HG03175 (cell line): ENCODE data around the gene MACROH2A1.

Experiments used
- ATAC-seq: cut with Tn5 transposase; IDR thresholded peaks from one replicate; pipeline ENCODE4 v1.9.1; 2021; ENCODE audit warnings: mild to moderate bottlenecking, moderate library complexity; ENCODE audit not compliant: unreplicated experiment

Gene MACROH2A1

GRCh38 chr5:135398160-135398854 is 724 bp downstream of the MACROH2A1 start:
- peak; percentile 33 for ATAC-seq

- ATAC-seq = no peak
Measured at GRCh38 chr5:135397084-135397483, 1.9 kb downstream of the MACROH2A1 start.

GRCh38 chr5:135396459-135397055 is 2.5 kb downstream of the MACROH2A1 start:
- ATAC-seq = no peak

DNA sequence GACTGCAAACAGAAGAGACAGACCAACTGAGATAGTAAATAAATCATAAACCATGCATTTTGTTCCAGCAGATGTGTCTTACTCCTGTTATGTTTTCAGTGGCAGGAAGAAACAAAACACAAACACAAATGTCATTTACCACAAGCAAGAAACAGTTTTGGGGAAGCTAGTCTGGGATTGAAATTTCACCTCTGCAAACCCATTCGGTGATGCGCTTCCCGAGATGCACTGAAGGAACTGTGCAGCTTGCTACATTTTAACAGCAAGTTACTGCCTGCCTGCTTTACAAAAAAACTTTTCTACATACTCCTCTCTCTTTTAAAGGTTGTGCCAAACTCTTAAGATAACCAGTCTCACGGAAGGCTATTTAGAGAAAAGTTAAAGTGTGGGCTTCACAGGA is 3.2 kb downstream of the MACROH2A1 start:
- ATAC-seq = no peak

DNA sequence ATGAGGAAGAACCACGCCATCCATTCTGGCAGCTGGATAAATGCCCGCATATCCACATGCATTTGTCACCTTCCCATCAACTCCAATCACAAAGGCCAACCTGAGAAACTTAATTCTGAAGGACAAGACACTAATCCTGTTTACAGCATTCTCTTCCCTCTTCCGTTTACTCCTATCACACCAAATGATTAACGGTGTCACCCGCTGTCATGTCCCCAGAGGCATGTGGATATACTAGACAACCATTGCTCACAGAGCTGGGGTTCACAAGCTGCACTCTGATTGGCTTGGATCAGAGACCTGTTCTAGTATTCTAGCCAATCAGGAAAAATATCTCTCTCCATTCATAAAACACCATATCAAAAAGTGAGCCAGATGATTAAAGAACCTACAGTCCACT is 3.6 kb downstream of the MACROH2A1 start:
- ATAC-seq = no peak

DNA sequence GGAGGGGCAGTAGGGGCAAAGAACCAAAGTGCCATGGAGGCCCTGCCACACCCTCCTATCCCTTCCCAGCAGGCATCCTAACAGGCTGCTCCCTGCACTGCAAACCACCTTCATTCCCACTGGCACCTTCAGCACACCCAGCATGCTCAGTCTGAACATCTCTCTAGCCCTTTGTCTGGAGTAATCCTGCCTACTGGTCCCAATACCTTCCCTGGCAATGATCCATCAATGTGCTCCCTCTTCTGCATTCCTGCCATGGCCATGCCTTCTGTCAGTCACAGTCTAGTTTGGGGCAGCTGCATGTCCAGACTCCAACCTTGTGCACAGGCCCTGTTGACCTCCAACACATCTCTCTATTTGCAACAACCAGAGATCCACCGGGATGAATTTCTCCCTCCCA is 4.9 kb downstream of the MACROH2A1 start:
- ATAC-seq = no peak

- ATAC-seq = no peak
Measured at GRCh38 chr5:135393691-135394090, 5.3 kb downstream of the MACROH2A1 start.

GRCh38 chr5:135393229-135393628 is 5.8 kb downstream of the MACROH2A1 start:
- ATAC-seq = no peak

GRCh38 chr5:135392256-135392655 is 6.8 kb downstream of the MACROH2A1 start:
- no peak for ATAC-seq

DNA sequence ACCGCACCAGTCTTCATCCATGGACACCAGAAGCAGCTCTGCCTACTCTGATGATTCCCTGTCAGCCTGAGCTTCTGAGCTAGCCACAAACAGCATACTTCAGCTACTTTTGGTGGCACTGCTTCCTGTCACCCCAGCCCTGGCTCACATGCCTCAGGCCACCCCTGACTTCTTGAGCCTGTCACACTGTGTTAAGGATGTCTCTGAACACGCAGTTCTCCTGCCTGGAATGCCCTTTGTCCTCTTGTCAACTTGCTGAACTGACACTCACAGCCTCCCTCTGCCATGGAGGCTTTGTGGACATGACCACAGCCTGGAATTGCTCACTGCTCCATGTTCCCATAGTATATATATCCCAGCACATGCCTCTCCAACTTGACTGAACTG is 7.2 kb downstream of the MACROH2A1 start:
- no peak for ATAC-seq

GRCh38 chr5:135391116-135391868 is 7.7 kb downstream of the MACROH2A1 start:
- no peak for ATAC-seq

DNA sequence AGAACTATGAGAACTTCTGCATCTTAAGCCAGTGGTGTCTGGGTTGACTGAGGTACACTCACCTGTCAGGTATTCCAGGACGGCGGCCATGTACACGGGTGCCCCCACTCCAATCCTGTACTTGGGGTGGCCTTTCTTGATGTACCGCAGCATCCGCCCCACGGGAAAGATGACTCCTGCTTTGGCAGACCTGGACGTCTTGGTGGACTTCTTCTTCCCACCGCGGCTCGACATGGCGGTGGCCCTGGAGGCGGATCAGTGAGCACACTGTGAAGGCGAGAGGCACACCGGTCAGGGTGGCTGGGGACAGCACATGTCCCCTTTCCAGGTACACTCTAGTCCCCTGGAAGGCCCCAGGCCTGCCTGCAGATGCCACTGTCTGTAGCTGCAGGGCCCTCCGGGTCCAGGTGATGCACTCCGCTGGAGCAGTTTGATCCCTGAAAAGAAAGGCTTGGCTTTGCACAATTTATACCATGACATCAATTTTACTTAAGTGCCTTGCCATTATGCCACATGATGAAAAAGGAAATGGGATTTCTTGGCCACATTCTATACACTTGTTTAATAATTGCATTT is 10.1 kb downstream of the MACROH2A1 start:
- ATAC-seq = no peak

DNA sequence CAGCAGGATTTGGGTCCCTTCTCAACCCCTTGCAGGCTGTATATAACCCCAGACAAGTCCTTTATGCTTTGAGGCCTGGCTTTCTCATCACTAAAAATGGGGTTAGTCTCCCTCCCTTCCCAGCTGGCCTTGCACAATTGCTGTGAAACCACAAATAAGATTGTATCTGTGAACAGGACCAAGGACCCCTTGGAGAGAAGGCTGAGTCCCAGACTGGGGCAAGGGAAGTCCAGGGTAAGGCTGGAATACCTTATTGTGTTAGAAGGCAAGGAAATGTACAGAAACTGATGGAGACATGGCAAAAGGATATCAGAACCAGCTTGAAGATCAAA is 11.4 kb downstream of the MACROH2A1 start:
- no peak for ATAC-seq

DNA sequence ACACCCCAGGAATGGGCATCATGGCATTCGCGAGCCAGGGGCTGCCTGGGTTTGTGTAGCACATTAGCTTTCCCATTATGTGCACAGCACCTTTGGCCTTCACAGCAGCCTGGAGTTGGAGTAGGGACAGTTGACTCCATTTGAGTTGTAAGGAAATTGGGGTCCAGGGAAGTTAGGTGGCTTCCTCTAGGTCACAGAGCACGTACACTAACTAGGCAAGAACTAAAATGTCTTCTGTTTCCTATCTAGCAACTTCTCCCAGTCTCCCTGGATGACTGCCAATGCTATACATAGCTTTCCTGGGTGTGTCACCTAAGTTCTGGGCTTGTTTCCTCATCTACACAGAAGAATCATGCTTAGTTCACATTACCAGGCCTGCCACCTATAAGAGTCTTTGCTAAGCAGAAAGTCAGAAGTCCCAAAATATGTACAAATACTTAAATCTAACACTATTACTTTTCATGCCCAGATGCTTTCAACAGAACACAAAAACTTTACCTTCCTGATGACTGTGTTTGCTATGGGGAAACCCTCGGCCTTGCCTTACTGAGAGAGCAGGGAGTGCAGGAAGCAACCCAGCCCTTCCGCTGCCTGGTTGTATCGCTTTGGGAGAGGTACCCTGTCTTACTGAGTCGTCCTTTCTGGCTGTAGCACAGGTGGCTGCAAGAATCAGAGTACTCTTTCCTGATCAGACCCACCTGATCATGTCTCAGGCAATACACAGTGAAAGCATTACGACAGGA is 12.0 kb downstream of the MACROH2A1 start:
- ATAC-seq = no peak

- ATAC-seq = no peak
Measured at GRCh38 chr5:135386096-135386495, 12.9 kb downstream of the MACROH2A1 start.

- no peak for ATAC-seq
Measured at GRCh38 chr5:135385576-135385975, 13.5 kb downstream of the MACROH2A1 start.

GRCh38 chr5:135384898-135385297 is 14.1 kb downstream of the MACROH2A1 start:
- ATAC-seq = no peak

GRCh38 chr5:135383803-135384495 is 15.1 kb downstream of the MACROH2A1 start:
- no peak for ATAC-seq

DNA sequence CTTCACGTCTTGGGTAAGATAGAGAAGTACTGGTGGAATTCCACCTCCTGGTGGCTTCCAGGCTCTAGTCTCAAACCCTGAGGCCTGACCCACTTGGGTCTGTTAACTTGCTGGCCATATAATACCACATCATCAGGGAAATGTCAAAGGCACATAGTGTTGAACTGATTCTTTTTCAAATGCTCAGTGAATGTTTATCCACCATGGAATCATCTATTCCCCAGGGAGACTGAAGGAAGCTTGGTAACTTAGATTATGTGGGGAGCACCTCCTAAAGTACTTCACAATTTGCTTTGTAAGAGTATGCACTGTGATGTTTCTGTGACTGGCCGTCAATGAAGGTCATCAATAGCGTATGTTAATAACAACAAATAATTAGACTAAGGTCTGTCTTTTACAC is 16.1 kb downstream of the MACROH2A1 start:
- no peak for ATAC-seq

DNA sequence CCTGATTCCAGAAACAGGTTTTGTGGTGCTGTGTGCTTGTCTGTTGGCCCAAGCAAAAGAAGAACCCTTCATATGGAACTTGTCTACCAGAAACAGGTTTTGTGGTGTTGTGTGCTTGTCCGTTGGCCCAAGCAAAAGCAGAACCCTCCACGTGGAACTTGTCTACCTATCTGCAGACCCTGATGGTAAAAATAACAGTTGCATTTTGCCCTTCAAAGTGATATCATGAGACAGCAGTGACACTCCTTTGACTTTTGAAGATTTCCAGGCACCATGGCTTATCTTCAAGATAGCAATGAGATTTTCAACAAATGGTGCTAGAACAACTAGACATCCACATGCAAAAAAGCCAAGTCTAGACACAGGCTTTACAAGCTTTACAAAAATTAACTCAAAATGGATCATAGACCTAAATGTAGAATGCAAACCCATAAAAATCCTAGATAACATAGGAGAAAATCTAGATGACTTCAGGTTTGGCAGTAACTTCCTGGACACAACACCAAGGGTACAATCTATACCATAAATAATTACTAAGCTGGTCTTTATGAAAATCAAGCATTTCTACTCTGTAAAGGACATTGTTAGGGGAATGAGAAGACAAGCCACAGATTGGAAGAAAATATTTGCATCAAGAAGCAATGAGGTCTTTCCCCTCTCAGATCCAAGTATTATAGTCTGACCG is 16.8 kb downstream of the MACROH2A1 start:
- no peak for ATAC-seq
